Activated CD8-positive, alpha-beta memory T cell treated with anti-CD3 and anti-CD28 coated beads for 36 hours (primary cell): Measurements from ENCODE around the gene FOXC1. TPM values are rescaled to one million over a fixed set of nuclear protein-coding genes. Genes with fewer than 3 reads are reported as not detected.

Source experiments
- CTCF ChIA-PET: fragments of 350-600 bp; sonication (Branson Sonifier 250); formaldehyde crosslinking; loops from one replicate; lab custom pipeline; 2021; ENCODE audit warnings: antibody characterized with exemption; lab: Charles Lee
- POLR2A ChIA-PET: fragments of 350-600 bp; sonication (Branson Sonifier 250); formaldehyde crosslinking; loops from one replicate; lab custom pipeline; 2021; ENCODE audit warnings: antibody characterized with exemption; lab: Charles Lee
- total RNA-seq, 2 experiments: library from RNA; stranded (reverse); gene quantifications; one replicate each; pipeline ENCODE4 v1.2.3, GENCODE V29; 2021

Gene FOXC1
- total RNA-seq, 2 experiments from 2014 or later, result 0.08 to 0.13 TPM

GRCh38 chr6:1606780-1607515, 2.8 kb upstream of the FOXC1 start:
- POLR2A ChIA-PET, result interaction anchor here (0.5 kb wide), 1 partner anchor 1232 kb away, joined by 3 read pairs; no protein-coding TSS in a partner anchor
- CTCF ChIA-PET, result interaction anchor here (1.7 to 2.3 kb wide), 4 partner anchors 11 to 1028 kb away, joined by 4 to 8 read pairs (median 6); no protein-coding TSS in a partner anchor

GRCh38 chr6:1607516-1608221, 2.0 kb upstream of the FOXC1 start:
- CTCF ChIA-PET, result interaction anchor here (2.2 to 2.3 kb wide), 2 partner anchors 497 to 746 kb away, joined by 7 to 8 read pairs; no protein-coding TSS in a partner anchor
- POLR2A ChIA-PET, result no interaction called here

DNA sequence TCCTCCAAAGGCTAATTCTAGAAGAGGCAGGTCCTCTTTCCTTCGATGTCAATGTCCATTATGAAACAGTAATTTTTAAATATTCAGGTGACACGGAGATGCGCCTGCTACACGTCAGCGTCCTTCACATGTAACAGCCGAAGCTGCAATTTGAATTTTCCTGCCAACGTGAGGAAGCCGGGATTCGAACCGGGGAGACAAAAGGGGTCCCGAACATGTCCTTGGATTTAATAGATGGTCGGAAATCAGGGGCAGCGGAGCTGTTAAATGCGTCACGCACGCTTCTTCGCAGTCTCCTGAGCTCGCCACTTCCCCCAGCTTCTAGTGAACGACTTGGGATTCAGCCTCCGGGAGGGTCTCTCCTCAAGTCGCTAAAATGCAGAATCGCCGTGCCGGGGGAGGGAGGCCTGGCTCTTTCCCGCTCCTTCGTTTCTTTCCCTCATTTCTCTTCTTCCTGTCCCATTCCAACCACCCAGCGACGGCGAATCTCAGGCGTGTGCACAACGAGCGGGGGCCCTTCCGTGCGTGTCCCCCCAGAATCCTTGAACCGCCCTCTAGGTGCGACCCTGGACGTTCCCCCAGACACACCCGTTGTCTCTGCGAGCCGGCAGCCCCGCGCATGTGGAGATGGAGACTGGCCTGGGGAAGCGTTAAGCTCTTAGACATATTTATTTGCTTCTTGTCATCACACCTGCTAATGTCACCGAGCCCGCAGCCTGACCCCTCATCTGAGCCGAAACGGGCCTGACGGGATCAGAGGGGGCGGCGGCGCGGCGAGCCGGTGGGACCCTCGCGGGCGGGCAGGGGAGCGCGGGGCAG, 1.3 kb upstream of the FOXC1 start:
- POLR2A ChIA-PET, result no interaction called here
- CTCF ChIA-PET, result interaction anchor here (0.6 to 2.3 kb wide), 2 partner anchors 496 to 960 kb away, joined by 5 to 8 read pairs; no protein-coding TSS in a partner anchor

DNA sequence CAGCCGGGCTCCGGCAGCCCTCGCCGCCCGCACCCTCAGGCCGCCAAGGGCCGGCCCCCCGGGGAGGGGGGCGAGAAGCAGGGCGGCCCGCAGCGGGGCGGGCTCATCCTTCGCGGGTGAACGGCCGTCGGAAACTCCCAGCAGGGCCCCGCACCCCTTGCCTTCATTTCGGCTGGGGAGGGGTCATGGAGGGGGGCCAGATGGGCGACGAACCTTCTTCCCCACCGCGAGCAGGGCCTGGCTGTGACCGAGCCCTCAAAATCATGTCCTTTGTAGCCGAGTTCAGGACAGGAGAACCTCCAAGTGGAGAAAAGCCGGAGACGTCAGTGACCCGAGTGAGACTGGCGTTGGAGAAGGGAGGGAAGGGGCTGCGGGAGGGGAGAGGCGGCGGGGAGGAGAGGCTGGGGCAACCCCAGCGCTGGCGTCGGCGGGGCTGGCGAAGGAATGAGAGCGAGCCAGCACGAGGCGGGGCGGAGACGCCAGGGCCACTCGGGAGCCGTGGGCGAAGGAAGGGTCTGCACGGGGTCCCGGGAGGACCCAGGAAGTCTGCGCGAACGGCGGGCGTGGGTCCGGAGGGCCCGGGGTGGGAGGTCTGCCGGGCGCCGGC, 571 bp upstream of the FOXC1 start:
- ChIA-PET CTCF (interaction anchor here (0.6 kb wide), 1 partner anchor 961 kb away, joined by 5 read pairs; no protein-coding TSS in a partner anchor), POLR2A (no interaction called here)

- CTCF ChIA-PET, result interaction anchor here (0.9 kb wide), 1 partner anchor 14 kb away, joined by 3 read pairs; no protein-coding TSS in a partner anchor
- POLR2A ChIA-PET, result no interaction called here
Measured at GRCh38 chr6:1610497-1611321, 994 bp downstream of the FOXC1 start.

DNA sequence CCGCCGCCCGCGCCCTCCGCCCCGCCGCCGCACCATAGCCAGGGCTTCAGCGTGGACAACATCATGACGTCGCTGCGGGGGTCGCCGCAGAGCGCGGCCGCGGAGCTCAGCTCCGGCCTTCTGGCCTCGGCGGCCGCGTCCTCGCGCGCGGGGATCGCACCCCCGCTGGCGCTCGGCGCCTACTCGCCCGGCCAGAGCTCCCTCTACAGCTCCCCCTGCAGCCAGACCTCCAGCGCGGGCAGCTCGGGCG, 1.5 kb downstream of the FOXC1 start:
- ChIA-PET CTCF (interaction anchor here (0.5 to 0.9 kb wide), 2 partner anchors 13 to 495 kb away, joined by 3 read pairs; no protein-coding TSS in a partner anchor), POLR2A (no interaction called here)

DNA sequence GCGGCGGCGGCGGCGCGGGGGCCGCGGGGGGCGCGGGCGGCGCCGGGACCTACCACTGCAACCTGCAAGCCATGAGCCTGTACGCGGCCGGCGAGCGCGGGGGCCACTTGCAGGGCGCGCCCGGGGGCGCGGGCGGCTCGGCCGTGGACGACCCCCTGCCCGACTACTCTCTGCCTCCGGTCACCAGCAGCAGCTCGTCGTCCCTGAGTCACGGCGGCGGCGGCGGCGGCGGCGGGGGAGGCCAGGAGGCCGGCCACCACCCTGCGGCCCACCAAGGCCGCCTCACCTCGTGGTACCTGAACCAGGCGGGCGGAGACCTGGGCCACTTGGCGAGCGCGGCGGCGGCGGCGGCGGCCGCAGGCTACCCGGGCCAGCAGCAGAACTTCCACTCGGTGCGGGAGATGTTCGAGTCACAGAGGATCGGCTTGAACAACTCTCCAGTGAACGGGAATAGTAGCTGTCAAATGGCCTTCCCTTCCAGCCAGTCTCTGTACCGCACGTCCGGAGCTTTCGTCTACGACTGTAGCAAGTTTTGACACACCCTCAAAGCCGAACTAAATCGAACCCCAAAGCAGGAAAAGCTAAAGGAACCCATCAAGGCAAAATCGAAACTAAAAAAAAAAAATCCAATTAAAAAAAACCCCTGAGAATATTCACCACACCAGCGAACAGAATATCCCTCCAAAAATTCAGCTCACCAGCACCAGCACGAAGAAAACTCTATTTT, 2.0 kb downstream of the FOXC1 start:
- CTCF ChIA-PET, result interaction anchor here (0.5 to 0.9 kb wide), 4 partner anchors 12 to 495 kb away, joined by 3 to 4 read pairs (median 3); no protein-coding TSS in a partner anchor

GRCh38 chr6:1612299-1612973, 2.7 kb downstream of the FOXC1 start:
- ChIA-PET POLR2A (no interaction called here), CTCF (interaction anchor here (0.7 to 0.8 kb wide), 2 partner anchors 12 to 1022 kb away, joined by 3 read pairs; no protein-coding TSS in a partner anchor)

More for the DNA sequence above, 2.0 kb downstream of the FOXC1 start:
- POLR2A ChIA-PET, result no interaction called here

DNA sequence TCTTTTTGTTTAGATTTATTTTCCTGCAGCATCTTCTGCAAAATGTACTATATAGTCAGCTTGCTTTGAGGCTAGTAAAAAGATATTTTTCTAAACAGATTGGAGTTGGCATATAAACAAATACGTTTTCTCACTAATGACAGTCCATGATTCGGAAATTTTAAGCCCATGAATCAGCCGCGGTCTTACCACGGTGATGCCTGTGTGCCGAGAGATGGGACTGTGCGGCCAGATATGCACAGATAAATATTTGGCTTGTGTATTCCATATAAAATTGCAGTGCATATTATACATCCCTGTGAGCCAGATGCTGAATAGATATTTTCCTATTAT, 3.2 kb downstream of the FOXC1 start:
- POLR2A ChIA-PET, result no interaction called here
- CTCF ChIA-PET, result interaction anchor here (0.8 kb wide), 1 partner anchor 1022 kb away, joined by 3 read pairs; no protein-coding TSS in a partner anchor

GRCh38 chr6:1613346-1613687, 3.6 kb downstream of the FOXC1 start:
- CTCF ChIA-PET, result interaction anchor here (0.8 to 2.3 kb wide), 2 partner anchors 18 to 1021 kb away, joined by 3 to 7 read pairs; no protein-coding TSS in a partner anchor
- POLR2A ChIA-PET, result no interaction called here

- ChIA-PET POLR2A (no interaction called here), CTCF (interaction anchor here (0.6 to 2.3 kb wide), 3 partner anchors 18 to 1020 kb away, joined by 3 to 7 read pairs (median 3); no protein-coding TSS in a partner anchor)
Measured at GRCh38 chr6:1613688-1614447, 4.2 kb downstream of the FOXC1 start.

DNA sequence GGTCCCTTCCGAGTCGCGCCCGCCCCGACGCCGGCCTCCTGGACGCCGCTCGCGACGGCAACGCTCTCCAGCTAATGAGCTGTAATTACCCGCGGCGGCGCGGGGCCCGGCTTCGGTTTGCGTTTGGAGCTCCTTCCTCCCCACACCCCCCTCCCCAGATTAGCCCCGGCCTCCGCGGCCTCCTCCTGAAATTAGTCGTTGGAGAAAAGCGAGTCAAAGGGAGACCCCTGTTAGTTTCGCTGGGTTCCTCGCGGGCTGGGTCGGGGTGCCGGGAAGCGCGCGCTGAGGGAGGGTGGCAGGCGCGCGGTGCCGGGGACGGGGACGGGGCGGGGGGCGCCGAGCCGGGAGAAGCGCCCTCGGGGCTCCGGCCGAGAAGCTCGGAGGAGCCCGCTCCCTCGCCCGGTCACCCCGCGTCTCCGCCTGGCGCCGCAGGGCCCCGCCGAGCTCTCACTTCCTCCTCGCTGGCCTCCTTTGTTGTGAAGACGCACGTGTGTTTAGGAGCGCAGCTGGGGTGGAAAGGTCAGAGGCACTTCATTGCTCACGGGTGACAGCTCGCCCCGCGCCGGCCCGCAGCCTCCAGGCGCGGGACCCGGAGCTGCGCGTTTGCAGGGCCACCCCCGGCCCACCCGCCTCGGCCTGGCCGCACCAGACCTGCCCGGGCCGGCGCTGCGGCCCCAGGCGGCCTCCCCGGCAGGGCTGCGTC, 4.9 kb downstream of the FOXC1 start:
- CTCF ChIA-PET, result interaction anchor here (0.6 to 2.3 kb wide), 3 partner anchors 19 to 1019 kb away, joined by 3 to 7 read pairs (median 3); no protein-coding TSS in a partner anchor
- POLR2A ChIA-PET, result no interaction called here

- POLR2A ChIA-PET, result no interaction called here
- CTCF ChIA-PET, result interaction anchor here (0.5 to 2.3 kb wide), 2 partner anchors 20 to 197 kb away, joined by 5 to 7 read pairs; no protein-coding TSS in a partner anchor
Measured at GRCh38 chr6:1615151-1615852, 5.6 kb downstream of the FOXC1 start.

GRCh38 chr6:1615853-1616420, 6.2 kb downstream of the FOXC1 start:
- ChIA-PET CTCF (interaction anchor here (2.3 kb wide), 1 partner anchor 20 kb away, joined by 7 read pairs; no protein-coding TSS in a partner anchor), POLR2A (no interaction called here)
